Keratinocyte (primary cell): Measurements from ENCODE around the gene TSSC4. TPM values are rescaled to one million over a fixed set of nuclear protein-coding genes. Genes with fewer than 3 reads are reported as not detected.

Source experiments
- DNase-seq: peaks from one replicate; pipeline ENCODE4 v3.0.0-alpha.2; 2011; ENCODE audit warnings: low read depth, missing footprints, low spot score
- FAIRE-seq: peaks from 2 replicates; lab custom pipeline; 2011; peaks lifted over from hg19 to GRCh38; lab: Jason Lieb, UNC
- H2AFZ ChIP-seq: 2 replicates; pipeline ENCODE4 v1.6.0; 2012; ENCODE audit warnings: low read length, control low read depth, inconsistent platforms; ENCODE audit not compliant: control insufficient read depth
- H3K27ac ChIP-seq: 2 replicates; pipeline ENCODE4 v1.5.1; 2011; ENCODE audit warnings: low read length; ENCODE audit not compliant: control insufficient read depth, insufficient read depth
- H3K27me3 ChIP-seq: 3 replicates; pipeline ENCODE4 v1.6.0; 2011; ENCODE audit warnings: low read length; ENCODE audit not compliant: control insufficient read depth, insufficient read depth; ENCODE audit errors: extremely low read depth
- H3K36me3 ChIP-seq, 2 experiments: 2 replicates in 1 of 2; 3 replicates in 1 of 2; pipeline ENCODE4 v1.5.1; 2011; ENCODE audit warnings: low read length in 2 of 2, mild to moderate bottlenecking in 1 of 2; ENCODE audit not compliant: control insufficient read depth in 2 of 2, insufficient read depth in 2 of 2; ENCODE audit errors: extremely low read depth in 1 of 2
- H3K4me1 ChIP-seq: 3 replicates; pipeline ENCODE4 v1.5.1; 2011; ENCODE audit warnings: low read length; ENCODE audit not compliant: control insufficient read depth, insufficient read depth; ENCODE audit errors: extremely low read depth
- H3K4me2 ChIP-seq: 3 replicates; pipeline ENCODE4 v1.6.0; 2011; ENCODE audit warnings: low read depth, low read length; ENCODE audit not compliant: control insufficient read depth, insufficient read depth; ENCODE audit errors: extremely low read depth
- H3K4me3 ChIP-seq, 3 experiments: fragments of 200-600 bp in 1 of 3; sonication (generic) in 1 of 3; 2 replicates in 2 of 3; 3 replicates in 1 of 3; pipeline ENCODE4 v1.5.1; 2011 to 2016; ENCODE audit warnings: low read length in 3 of 3, mild to moderate bottlenecking in 3 of 3, control low read depth in 2 of 3, inconsistent platforms in 1 of 3, low read depth in 1 of 3, mixed read lengths in 1 of 3, mixed run types in 1 of 3, moderate library complexity in 1 of 3; ENCODE audit not compliant: control insufficient read depth in 2 of 3, insufficient read depth in 2 of 3; ENCODE audit errors: extremely low read depth in 1 of 3
- H3K79me2 ChIP-seq: 2 replicates; pipeline ENCODE4 v1.6.0; 2012; ENCODE audit warnings: low read length; ENCODE audit not compliant: control insufficient read depth, insufficient read depth
- H3K9ac ChIP-seq: 3 replicates; pipeline ENCODE4 v1.6.0; 2011; ENCODE audit warnings: low read length; ENCODE audit not compliant: control insufficient read depth, insufficient read depth; ENCODE audit errors: extremely low read depth
- H3K9me1 ChIP-seq: 3 replicates; pipeline ENCODE4 v1.6.0; 2011; ENCODE audit warnings: low read length; ENCODE audit not compliant: control insufficient read depth, insufficient read depth; ENCODE audit errors: extremely low read depth
- H3K9me3 ChIP-seq: 2 replicates; pipeline ENCODE4 v1.5.1; 2012; ENCODE audit warnings: low read depth, low read length; ENCODE audit not compliant: control insufficient read depth
- H4K20me1 ChIP-seq: 3 replicates; pipeline ENCODE4 v1.6.0; 2011; ENCODE audit warnings: low read length; ENCODE audit not compliant: control insufficient read depth, insufficient read depth; ENCODE audit errors: extremely low read depth
- EZH2 ChIP-seq: IDR thresholded peaks from one replicate; pipeline ENCODE4 v1.6.1; 2012; ENCODE audit warnings: inconsistent platforms, mild to moderate bottlenecking, low read length, moderate library complexity
- dilution Hi-C: fragments of 300-500 bp; cut with MboI; formaldehyde crosslinking; loops from one replicate; pipeline ENCODE4 v1.7.0; 2020; ENCODE audit warnings: low sequenced_read_pairs; ENCODE audit not compliant: extremely low pct_ligation_motif_present
- polyA plus RNA-seq, 5 experiments: library from polyadenylated mRNA; depleted of rRNA in 3 of 5; stranded (reverse) in 3 of 5; stranded (forward) in 1 of 5; unstranded in 1 of 5; fragments of >200 nt; gene quantifications; 1 replicate in 1 of 5; 2 replicates in 3 of 5; 3 replicates in 1 of 5; pipeline versions ENCODE4 v1.2.1 to v1.2.3, GENCODE V29; 2011 to 2012; ENCODE audit warnings: missing spikeins in 2 of 5, low read depth in 1 of 5, low replicate concordance in 1 of 5
- TF ChIP-seq, protein P1 (sequence below), 3 experiments: IDR thresholded peaks in 1 of 3; conservative IDR thresholded peaks in 1 of 3; optimal IDR thresholded peaks in 1 of 3; 2 replicates in 2 of 3; 3 replicates in 1 of 3; pipeline versions ENCODE3 to v1.5.1; 2011; ENCODE audit warnings: low read length in 3 of 3, mild to moderate bottlenecking in 3 of 3, moderate library complexity in 2 of 3, control low read depth in 1 of 3, inconsistent platforms in 1 of 3; ENCODE audit not compliant: insufficient read depth in 2 of 3; ENCODE audit errors: extremely low read depth in 1 of 3

TSSC4 gene
- polyA plus RNA-seq, 1 donor (not counting 4 experiments of a cell fraction or from before 2014, with no cell fraction given) = 15.9 TPM

DNA sequence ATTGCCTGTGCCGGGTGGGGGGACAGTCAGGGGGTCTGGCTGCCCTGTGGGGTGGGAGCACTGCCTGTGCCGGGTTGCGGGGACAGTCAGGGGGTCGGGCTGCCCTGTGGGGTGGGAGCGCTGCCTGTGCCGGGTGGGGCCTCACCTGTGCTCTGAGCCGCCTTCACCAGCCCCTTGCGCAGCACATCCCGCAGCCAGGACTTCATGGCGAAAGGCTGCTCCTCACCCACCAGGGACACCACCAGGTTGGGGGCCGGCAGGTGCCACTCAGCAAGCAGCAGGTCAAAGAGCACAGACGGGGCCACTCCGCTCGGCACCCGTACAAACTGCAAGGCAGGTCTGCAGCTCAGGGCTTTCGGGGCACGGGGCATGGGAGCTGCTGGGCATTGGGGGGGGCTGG, 21.4 kb downstream of the TSSC4 start:
- peaks cover 5% of the 10 kb centered on the region for H3K27me3 ChIP-seq
- H4K20me1 ChIP-seq = no peaks in the 10 kb centered on the region
- TF ChIP-seq EZH2 = no peak
- TF ChIP-seq, protein P1, sequence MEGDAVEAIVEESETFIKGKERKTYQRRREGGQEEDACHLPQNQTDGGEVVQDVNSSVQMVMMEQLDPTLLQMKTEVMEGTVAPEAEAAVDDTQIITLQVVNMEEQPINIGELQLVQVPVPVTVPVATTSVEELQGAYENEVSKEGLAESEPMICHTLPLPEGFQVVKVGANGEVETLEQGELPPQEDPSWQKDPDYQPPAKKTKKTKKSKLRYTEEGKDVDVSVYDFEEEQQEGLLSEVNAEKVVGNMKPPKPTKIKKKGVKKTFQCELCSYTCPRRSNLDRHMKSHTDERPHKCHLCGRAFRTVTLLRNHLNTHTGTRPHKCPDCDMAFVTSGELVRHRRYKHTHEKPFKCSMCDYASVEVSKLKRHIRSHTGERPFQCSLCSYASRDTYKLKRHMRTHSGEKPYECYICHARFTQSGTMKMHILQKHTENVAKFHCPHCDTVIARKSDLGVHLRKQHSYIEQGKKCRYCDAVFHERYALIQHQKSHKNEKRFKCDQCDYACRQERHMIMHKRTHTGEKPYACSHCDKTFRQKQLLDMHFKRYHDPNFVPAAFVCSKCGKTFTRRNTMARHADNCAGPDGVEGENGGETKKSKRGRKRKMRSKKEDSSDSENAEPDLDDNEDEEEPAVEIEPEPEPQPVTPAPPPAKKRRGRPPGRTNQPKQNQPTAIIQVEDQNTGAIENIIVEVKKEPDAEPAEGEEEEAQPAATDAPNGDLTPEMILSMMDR (optimal IDR thresholded peaks at IDR 0.05 in 1 of 3, IDR thresholded peaks at IDR 0.05 in 1 of 3, conservative IDR thresholded peaks at IDR 0.05 in 1 of 3; ENCODE audit: extremely low read depth in 1 of 3, insufficient read depth in 2 of 3, low read length in 3 of 3) = no peak
- dilution Hi-C loops = no loop called here
- no peak overlapping the region for H3K4me2 ChIP-seq
- no peak for FAIRE-seq
- no peaks in the 10 kb centered on the region for H3K79me2 ChIP-seq
- H3K4me3 ChIP-seq = no peak overlapping the region
- no peaks in the 10 kb centered on the region for H3K36me3 ChIP-seq
- no peak overlapping the region for H3K9ac ChIP-seq
- H3K9me1 ChIP-seq = no peaks in the 10 kb centered on the region
- H2AFZ ChIP-seq = no peak overlapping the region
- no peak for DNase-seq
- H3K9me3 ChIP-seq = no peaks in the 10 kb centered on the region
- H3K27ac ChIP-seq = no peak overlapping the region
- no peaks in the 10 kb centered on the region for H3K4me1 ChIP-seq

DNA sequence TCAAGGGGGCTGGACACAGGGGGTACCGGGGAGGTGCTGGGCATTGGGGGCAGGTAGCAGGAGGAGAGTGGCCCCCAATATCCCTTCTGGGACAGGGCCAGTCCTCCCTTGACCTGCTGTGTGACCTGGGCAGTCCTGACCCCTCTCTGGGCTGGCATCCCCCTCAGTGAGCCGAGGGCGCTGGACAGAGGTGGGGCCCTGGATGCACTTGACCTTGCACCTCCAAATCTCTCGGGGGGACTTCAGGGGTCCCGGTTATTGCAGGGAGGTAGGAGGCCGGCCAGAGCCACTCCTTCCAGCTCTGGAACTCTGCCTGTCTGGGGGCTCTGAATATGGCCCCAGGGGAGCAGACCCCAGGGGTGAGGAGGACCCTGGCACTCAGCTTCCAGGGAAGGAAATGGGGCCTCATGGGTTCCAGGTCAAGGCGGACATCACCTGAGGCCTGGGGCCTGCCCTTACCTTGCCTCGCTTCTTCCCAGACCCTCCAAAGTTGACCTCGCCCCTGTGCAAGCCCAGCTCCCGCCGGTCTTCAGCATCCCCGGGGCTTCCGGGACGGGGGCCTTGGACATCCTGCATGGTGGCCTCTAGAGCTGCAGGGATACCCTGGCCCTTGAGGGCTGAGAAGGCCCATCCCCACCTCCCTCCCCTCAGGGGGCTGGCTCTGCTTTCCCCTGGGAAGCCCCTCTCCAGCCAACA, 22.1 kb downstream of the TSSC4 start:
- H3K79me2 ChIP-seq = no peaks in the 10 kb centered on the region
- H4K20me1 ChIP-seq = no peaks in the 10 kb centered on the region
- no peak overlapping the region for H3K4me3 ChIP-seq
- no peak overlapping the region for H2AFZ ChIP-seq
- FAIRE-seq (no peak), DNase-seq (no peak)
- no peaks in the 10 kb centered on the region for H3K9me1 ChIP-seq
- no peaks in the 10 kb centered on the region for H3K36me3 ChIP-seq
- H3K4me2 ChIP-seq = no peak overlapping the region
- no peak overlapping the region for H3K27ac ChIP-seq
- no peak for TF ChIP-seq EZH2
- TF ChIP-seq, protein P1 (optimal IDR thresholded peaks at IDR 0.05 in 1 of 3, IDR thresholded peaks at IDR 0.05 in 1 of 3, conservative IDR thresholded peaks at IDR 0.05 in 1 of 3; ENCODE audit: extremely low read depth in 1 of 3, insufficient read depth in 2 of 3, low read length in 3 of 3) = no peak
- dilution Hi-C loops = no loop called here
- H3K4me1 ChIP-seq = no peaks in the 10 kb centered on the region
- peaks cover 7% of the 10 kb centered on the region for H3K27me3 ChIP-seq
- no peaks in the 10 kb centered on the region for H3K9me3 ChIP-seq
- no peak overlapping the region for H3K9ac ChIP-seq
